GM12878 (cell line): ENCODE results near the gene CSRP3. TPM values are rescaled to one million over a fixed set of nuclear protein-coding genes. Genes with fewer than 3 reads are reported as not detected.
A peak's percentile ranks its signal among the peaks of the same experiment; 100 is the strongest.

Source experiments
- ATAC-seq: fragments of 200-7000 bp; cut with Tn5 transposase; 3 replicates; pipeline ENCODE4 v1.9.1; 2020; ENCODE audit warnings: mild to moderate bottlenecking, moderate library complexity
- BruUV-seq: library from RNA; stranded (reverse); fragments of 400-500 nt; replicated peaks from 2 replicates; lab custom pipeline; 2021; lab: Mats Ljungman, UMichigan
- CTCF ChIA-PET: fragments of 300-600 bp; sonication (Branson Sonifier 250); formaldehyde crosslinking; extraction: SDS; loops from one replicate; lab custom pipeline; 2021; ENCODE audit warnings: inconsistent platforms; lab: Yijun Ruan, JAX
- POLR2A ChIA-PET: fragments of 350-600 bp; formaldehyde crosslinking; extraction: SDS; loops from one replicate; lab custom pipeline; 2021; ENCODE audit warnings: inconsistent platforms; lab: Charles Lee
- RAD21 ChIA-PET: fragments of 300-600 bp; sonication (Branson Sonifier 250); formaldehyde crosslinking; loops from one replicate; lab custom pipeline; 2023; ENCODE audit warnings: antibody characterized with exemption; ENCODE audit not compliant: unreplicated experiment; lab: Charles Lee
- SMC1A ChIA-PET: fragments of 300-600 bp; sonication (Branson Sonifier 250); formaldehyde crosslinking; loops from one replicate; lab custom pipeline; 2023; ENCODE audit not compliant: unreplicated experiment, uncharacterized antibody; lab: Charles Lee
- DNase-seq: peaks from one replicate; pipeline ENCODE4 v3.0.0-alpha.2; 2011; ENCODE audit warnings: low read depth, low spot score
- FAIRE-seq: peaks from 3 replicates; lab custom pipeline; 2011; peaks lifted over from hg19 to GRCh38; lab: Jason Lieb, UNC
- H2AFZ ChIP-seq: 2 replicates; pipeline ENCODE4 v1.6.0; 2011; ENCODE audit warnings: low read depth, low read length, control low read depth; ENCODE audit not compliant: control insufficient read depth
- H3K27ac ChIP-seq: 2 replicates; pipeline ENCODE4 v1.5.1; 2011; ENCODE audit warnings: control low read depth; ENCODE audit not compliant: control insufficient read depth, insufficient read depth
- H3K27me3 ChIP-seq, 2 experiments: replicated peaks in 1 of 2; 2 replicates each; pipeline versions ENCODE4 v1.6.0 to v1.6.1; 2011; ENCODE audit warnings: low read length in 1 of 2; ENCODE audit not compliant: control insufficient read depth in 2 of 2, insufficient read depth in 2 of 2
- H3K36me3 ChIP-seq, 2 experiments: 2 replicates each; pipeline ENCODE4 v1.5.1; 2011; ENCODE audit warnings: low read length in 1 of 2; ENCODE audit not compliant: control insufficient read depth in 2 of 2, insufficient read depth in 2 of 2
- H3K4me1 ChIP-seq: 2 replicates; pipeline ENCODE4 v1.6.1; 2011; ENCODE audit warnings: mild to moderate bottlenecking, low read length, moderate library complexity, mixed read lengths; ENCODE audit not compliant: control insufficient read depth, insufficient read depth
- H3K4me2 ChIP-seq: 2 replicates; pipeline ENCODE4 v1.6.0; 2011; ENCODE audit warnings: control low read depth; ENCODE audit not compliant: control insufficient read depth, insufficient read depth
- H3K4me3 ChIP-seq: fragments of 200-600 bp; sonication (generic); 2 replicates; pipeline ENCODE4 v1.5.1; 2016
- H3K79me2 ChIP-seq: 2 replicates; pipeline ENCODE4 v1.6.0; 2011; ENCODE audit warnings: low read length; ENCODE audit not compliant: control insufficient read depth, insufficient read depth
- H3K9ac ChIP-seq: 2 replicates; pipeline ENCODE4 v1.8.0; 2011; ENCODE audit warnings: low read length, control low read depth, mixed read lengths; ENCODE audit not compliant: control insufficient read depth, insufficient read depth
- H3K9me3 ChIP-seq: replicated peaks from 3 replicates; pipeline ENCODE4 v1.5.1; 2011; ENCODE audit warnings: mild to moderate bottlenecking, low read length; ENCODE audit not compliant: control insufficient read depth, insufficient read depth
- H4K20me1 ChIP-seq: 2 replicates; pipeline ENCODE4 v1.6.0; 2011; ENCODE audit not compliant: control insufficient read depth, insufficient read depth
- ESRRA ChIP-seq: IDR thresholded peaks from 2 replicates; pipeline ENCODE4 v1.6.1; 2012; ENCODE audit warnings: mild to moderate bottlenecking, low read length, improper control_type of control experiment
- NR2C2 ChIP-seq: IDR thresholded peaks from 2 replicates; pipeline ENCODE4 v1.6.1; 2011; ENCODE audit warnings: borderline replicate concordance, low read depth; ENCODE audit not compliant: control insufficient read depth, insufficient read length
- PAX5 ChIP-seq: IDR thresholded peaks from 2 replicates; pipeline ENCODE4 v1.6.1; 2011; ENCODE audit warnings: low read depth, low read length, borderline replicate concordance
- PBX3 ChIP-seq: IDR thresholded peaks from 2 replicates; pipeline ENCODE4 v1.6.1; 2011; ENCODE audit warnings: mild to moderate bottlenecking, low read depth, low read length, moderate library complexity; ENCODE audit not compliant: insufficient replicate concordance
- SREBF2 ChIP-seq: IDR thresholded peaks from 2 replicates; pipeline ENCODE4 v1.6.1; 2012; ENCODE audit warnings: mild to moderate bottlenecking, low read length
- TCF3 ChIP-seq: IDR thresholded peaks from 2 replicates; pipeline ENCODE4 v1.6.1; 2012; ENCODE audit warnings: low read depth, mild to moderate bottlenecking, low read length, borderline replicate concordance; ENCODE audit not compliant: insufficient read depth
- ZBED1 ChIP-seq: IDR thresholded peaks from 2 replicates; pipeline ENCODE4 v1.6.1; 2016; ENCODE audit warnings: borderline replicate concordance
- WGBS: methylation state at CpG from one replicate; pipeline ENCODE4 v1.1.6; 2016; ENCODE audit warnings: low lambda C conversion rate; ENCODE audit not compliant: insufficient replicate concordance, insufficient coverage; ENCODE audit errors: missing lambda C conversion rate; 5-methylcytosine and 5-hydroxymethylcytosine counted together
- in situ Hi-C: fragments of 300-500 bp; cut with MboI; formaldehyde crosslinking; loops from 9 replicates; pipeline ENCODE4 v1.14.3; 2018; ENCODE audit warnings: mixed read lengths
- intact Hi-C: fragments of 100-400 bp; cut with micrococcal nuclease; formaldehyde crosslinking; loops from one replicate; pipeline ENCODE4 v1.14.2; 2022; ENCODE audit not compliant: unreplicated experiment
- polyA plus RNA-seq, 11 experiments: library from polyadenylated mRNA; depleted of rRNA in 4 of 11; unstranded in 6 of 11; stranded (reverse) in 5 of 11; fragments of >200 nt; fragmentation: Nextera tagmentation in 4 of 11; fragmentation: Illumina TruSeq in 1 of 11; extraction: Ambion mirVana in 4 of 11; extraction: Trizol in 1 of 11; gene quantifications; 1 replicate in 1 of 11; 2 replicates in 10 of 11; pipeline versions ENCODE4 v1.2.1 to v1.2.3, GENCODE V29; 2011 to 2016; ENCODE audit warnings: inconsistent platforms in 2 of 11, missing spikeins in 2 of 11, low read depth in 1 of 11
- total RNA-seq, 4 experiments: library from RNA; depleted of rRNA in 3 of 4; stranded (reverse); fragments of >200 nt in 3 of 4; fragmentation: Illumina TruSeq in 1 of 4; extraction: Trizol in 1 of 4; gene quantifications; 2 replicates each; pipeline versions ENCODE4 v1.2.1 to v1.2.3, GENCODE V29; 2013 to 2021
- TF ChIP-seq, protein P1 (sequence below): fragments of 450-650 bp; conservative IDR thresholded peaks from 2 replicates; pipeline ENCODE4 v1.6.1; 2017; ENCODE audit warnings: mild to moderate bottlenecking, moderate library complexity
- TF ChIP-seq, protein P2 (sequence below): fragments of 450-650 bp; IDR thresholded peaks from 2 replicates; pipeline ENCODE4 v1.6.1; 2016; ENCODE audit warnings: mild to moderate bottlenecking
- TF ChIP-seq, protein P3 (sequence below): fragments of 450-650 bp; IDR thresholded peaks from 2 replicates; pipeline ENCODE4 v1.6.1; 2016; ENCODE audit warnings: mild to moderate bottlenecking

CSRP3 gene
- total and polyA plus RNA-seq, 10 of the 15 experiments (the other 5 are each of a cell fraction or from before 2014, with no cell fraction given) = not detected

GRCh38 chr11:19243613-19244012 lies 41.8 kb upstream of the CSRP3 start (continued):
- TF ChIP-seq, protein P1, sequence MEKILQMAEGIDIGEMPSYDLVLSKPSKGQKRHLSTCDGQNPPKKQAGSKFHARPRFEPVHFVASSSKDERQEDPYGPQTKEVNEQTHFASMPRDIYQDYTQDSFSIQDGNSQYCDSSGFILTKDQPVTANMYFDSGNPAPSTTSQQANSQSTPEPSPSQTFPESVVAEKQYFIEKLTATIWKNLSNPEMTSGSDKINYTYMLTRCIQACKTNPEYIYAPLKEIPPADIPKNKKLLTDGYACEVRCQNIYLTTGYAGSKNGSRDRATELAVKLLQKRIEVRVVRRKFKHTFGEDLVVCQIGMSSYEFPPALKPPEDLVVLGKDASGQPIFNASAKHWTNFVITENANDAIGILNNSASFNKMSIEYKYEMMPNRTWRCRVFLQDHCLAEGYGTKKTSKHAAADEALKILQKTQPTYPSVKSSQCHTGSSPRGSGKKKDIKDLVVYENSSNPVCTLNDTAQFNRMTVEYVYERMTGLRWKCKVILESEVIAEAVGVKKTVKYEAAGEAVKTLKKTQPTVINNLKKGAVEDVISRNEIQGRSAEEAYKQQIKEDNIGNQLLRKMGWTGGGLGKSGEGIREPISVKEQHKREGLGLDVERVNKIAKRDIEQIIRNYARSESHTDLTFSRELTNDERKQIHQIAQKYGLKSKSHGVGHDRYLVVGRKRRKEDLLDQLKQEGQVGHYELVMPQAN = no peak

DNA sequence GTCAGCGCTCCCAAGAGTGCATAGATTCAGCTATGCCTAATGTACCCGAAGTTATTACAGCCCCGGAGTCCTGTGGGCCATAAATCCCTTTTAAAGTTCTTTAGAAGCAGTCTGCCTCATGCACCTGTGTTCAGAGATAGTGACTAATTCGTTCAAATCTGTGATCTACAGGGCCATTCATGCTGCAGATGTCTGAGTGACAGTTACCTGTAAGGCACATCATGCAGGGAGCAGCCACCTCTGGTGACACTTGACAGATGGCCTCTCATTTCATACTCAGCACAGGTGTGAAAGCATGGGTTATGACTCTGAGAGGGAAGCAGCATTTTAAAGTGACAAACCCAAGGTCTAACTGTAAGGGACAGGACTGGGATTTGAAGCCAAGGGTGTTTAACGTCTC lies 41.4 kb upstream of the CSRP3 start:
- FAIRE-seq = no peak
- CTCF ChIA-PET = no interaction called here
- H4K20me1 ChIP-seq = no peaks in the 10 kb centered on the region
- no peak overlapping the region for H2AFZ ChIP-seq
- no peak overlapping the region for H3K4me3 ChIP-seq
- TF ChIP-seq, protein P2, sequence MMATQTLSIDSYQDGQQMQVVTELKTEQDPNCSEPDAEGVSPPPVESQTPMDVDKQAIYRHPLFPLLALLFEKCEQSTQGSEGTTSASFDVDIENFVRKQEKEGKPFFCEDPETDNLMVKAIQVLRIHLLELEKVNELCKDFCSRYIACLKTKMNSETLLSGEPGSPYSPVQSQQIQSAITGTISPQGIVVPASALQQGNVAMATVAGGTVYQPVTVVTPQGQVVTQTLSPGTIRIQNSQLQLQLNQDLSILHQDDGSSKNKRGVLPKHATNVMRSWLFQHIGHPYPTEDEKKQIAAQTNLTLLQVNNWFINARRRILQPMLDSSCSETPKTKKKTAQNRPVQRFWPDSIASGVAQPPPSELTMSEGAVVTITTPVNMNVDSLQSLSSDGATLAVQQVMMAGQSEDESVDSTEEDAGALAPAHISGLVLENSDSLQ = peak; percentile 78
- TF ChIP-seq ZBED1 = no peak
- no peak for TF ChIP-seq ESRRA
- no peak for TF ChIP-seq PAX5
- no peak for TF ChIP-seq SREBF2
- peak; percentile 44 for TF ChIP-seq PBX3
- TF ChIP-seq, protein P3, sequence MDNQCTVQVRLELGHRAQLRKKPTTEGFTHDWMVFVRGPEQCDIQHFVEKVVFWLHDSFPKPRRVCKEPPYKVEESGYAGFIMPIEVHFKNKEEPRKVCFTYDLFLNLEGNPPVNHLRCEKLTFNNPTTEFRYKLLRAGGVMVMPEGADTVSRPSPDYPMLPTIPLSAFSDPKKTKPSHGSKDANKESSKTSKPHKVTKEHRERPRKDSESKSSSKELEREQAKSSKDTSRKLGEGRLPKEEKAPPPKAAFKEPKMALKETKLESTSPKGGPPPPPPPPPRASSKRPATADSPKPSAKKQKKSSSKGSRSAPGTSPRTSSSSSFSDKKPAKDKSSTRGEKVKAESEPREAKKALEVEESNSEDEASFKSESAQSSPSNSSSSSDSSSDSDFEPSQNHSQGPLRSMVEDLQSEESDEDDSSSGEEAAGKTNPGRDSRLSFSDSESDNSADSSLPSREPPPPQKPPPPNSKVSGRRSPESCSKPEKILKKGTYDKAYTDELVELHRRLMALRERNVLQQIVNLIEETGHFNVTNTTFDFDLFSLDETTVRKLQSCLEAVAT = no peak
- TF ChIP-seq TCF3 = no peak
- no peak for TF ChIP-seq NR2C2
- TF ChIP-seq, all 136 proteins: peak for 2
- DNase-seq = no peak
- in situ Hi-C loops (no loop called here), intact Hi-C loops (loop anchor here (5.0 kb wide), 1 partner anchor 166 kb away; no protein-coding TSS in a partner anchor)
- BruUV-seq = no TSS peak
- H3K27ac ChIP-seq = no peak overlapping the region
- H3K9me3 ChIP-seq = no peaks in the 10 kb centered on the region
- no peak overlapping the region for H3K9ac ChIP-seq
- ChIA-PET RAD21 (no interaction called here), SMC1A (no interaction called here), POLR2A (no interaction called here)
- H3K27me3 ChIP-seq = no peaks in the 10 kb centered on the region
- H3K4me2 ChIP-seq = peak overlapping the region; percentile 56
- H3K79me2 ChIP-seq = peaks cover 24% of the 10 kb centered on the region
- 67% methylated on average over 5 of the region's 5 CpGs for WGBS
- 0 out of 4 replicates have a peak, but pooled peaks cover 0 to 2% of the 10 kb centered on the region in 2 experiments for H3K36me3 ChIP-seq
- no peak for ATAC-seq
- H3K4me1 ChIP-seq = peaks cover 22% of the 10 kb centered on the region
